Upper lobe of left lung (tissue), 4 donors: ENCODE measurements around the gene AIFM3.

ENCODE experiments used
- CTCF ChIP-seq, 6 experiments: fragments of 450-650 bp in 4 of 6; fragments of 200-600 bp in 2 of 6; sonication (generic) in 2 of 6; IDR thresholded peaks; one replicate each; pipeline ENCODE4 v1.5.1; 2016 to 2019; ENCODE audit warnings: antibody characterized with exemption in 6 of 6
- EP300 ChIP-seq, 4 donors: sonication (generic); formaldehyde crosslinking; IDR thresholded peaks; one replicate each; pipeline ENCODE4 v1.5.1; 2017; ENCODE audit warnings: antibody characterized with exemption in 4 of 4, control low read depth in 2 of 4
- POLR2A ChIP-seq, 4 donors: fragments of 450-650 bp; IDR thresholded peaks; one replicate each; pipeline ENCODE4 v1.5.1; 2016 to 2017; ENCODE audit warnings: antibody characterized with exemption in 4 of 4, mild to moderate bottlenecking in 2 of 4

DNA sequence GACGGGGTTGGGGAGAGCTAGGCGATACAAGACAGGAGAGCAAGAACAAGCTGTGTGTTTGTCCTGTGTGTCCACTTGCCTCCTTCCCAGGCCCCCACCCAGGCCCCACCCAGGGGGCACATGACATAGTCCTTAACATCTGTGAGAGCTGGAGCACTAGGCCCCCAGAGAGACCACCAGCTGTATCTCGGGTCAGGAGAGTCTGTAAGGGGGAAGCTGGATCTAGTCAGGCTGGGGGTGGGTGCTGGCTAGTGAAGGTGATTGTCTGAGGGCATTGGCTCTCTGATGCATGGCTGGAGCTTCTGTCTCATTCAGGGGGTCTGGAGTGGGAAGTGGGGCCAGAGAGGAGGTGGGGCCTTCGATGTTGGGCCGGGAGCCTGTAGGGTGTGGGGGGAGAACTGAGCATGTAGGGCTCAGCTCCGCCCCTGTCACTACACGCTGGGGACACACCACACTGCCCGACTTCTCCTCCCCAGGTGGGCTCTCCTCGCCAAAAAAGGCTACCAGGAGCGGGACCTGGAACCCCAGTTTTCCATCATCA is 48.5 kb downstream of the AIFM3 start:
- TF ChIP-seq CTCF (IDR thresholded peaks at IDR 0.05) (no peak), POLR2A (IDR thresholded peaks at IDR 0.05) (no peak), EP300 (IDR thresholded peaks at IDR 0.05) (no peak)
